Measurements from ENCODE around the gene NEMP1.

Gene NEMP1

GRCh38 chr12:57097554-57097835, 18.9 kb upstream of the NEMP1 start:
- H3K27ac Mint-ChIP-seq = peak overlapping the region; percentile 94
- peaks cover 66% of the 10 kb centered on the region for H3K4me1 Mint-ChIP-seq
- no peak for ATAC-seq
- no peaks in the 10 kb centered on the region for H3K9me3 Mint-ChIP-seq
- peaks cover 100% of the 10 kb centered on the region for H3K36me3 Mint-ChIP-seq
- DNase-seq (ENCODE audit: low spot score in 2 of 2) = no peak
- no peak overlapping the region for H3K4me3 Mint-ChIP-seq

DNA sequence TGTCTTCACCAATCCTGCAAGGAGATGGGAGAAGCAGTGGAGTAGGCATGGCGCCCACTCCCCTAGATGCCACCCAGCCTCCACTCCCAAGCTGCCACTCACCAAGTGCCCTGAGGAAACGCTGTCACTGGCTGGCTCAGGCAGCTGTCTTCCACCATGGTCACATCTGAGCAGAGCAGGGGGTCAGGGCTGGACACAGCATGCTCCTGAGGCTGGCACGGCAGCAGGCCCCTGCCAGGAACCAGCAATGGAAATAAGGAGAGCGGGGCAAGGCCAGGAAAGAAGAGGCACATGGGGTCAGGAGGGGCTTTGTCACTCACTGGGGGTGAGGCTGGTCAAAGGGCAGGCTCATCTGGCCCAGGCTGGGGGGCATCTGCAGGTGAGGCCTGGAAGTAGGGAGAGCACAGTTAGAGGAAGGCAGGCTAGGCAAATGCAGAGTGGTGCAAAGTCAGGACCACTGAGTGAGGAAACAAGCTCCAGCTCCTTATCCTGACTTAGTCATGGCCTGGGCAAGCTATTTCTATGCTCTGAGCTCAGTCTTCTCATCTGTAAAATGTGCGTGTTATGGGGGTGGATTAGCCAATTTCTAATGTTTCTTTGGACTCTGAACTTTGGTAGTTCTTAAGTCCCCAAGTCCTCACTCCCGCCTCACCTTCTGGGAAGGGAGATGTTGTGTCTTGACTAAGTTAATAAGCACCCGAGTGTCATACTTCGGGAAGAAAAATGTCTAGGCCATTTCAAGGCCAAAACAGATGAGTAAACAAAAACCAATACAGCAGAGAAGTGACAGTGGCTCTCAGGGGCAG, 18.4 kb upstream of the NEMP1 start:
- Mint-ChIP-seq H3K4me3 (no peak overlapping the region), H3K4me1 (peaks cover 66% of the 10 kb centered on the region), H3K36me3 (peaks cover 100% of the 10 kb centered on the region), H3K9me3 (no peaks in the 10 kb centered on the region), H3K27ac (peak overlapping the region; percentile 94)
- no peak for DNase-seq (ENCODE audit: low spot score in 2 of 2)
- no peak for ATAC-seq

- Mint-ChIP-seq H3K4me1 (peaks cover 71% of the 10 kb centered on the region), H3K27ac (peak overlapping the region; percentile 94), H3K36me3 (peaks cover 100% of the 10 kb centered on the region), H3K4me3 (no peak overlapping the region), H3K9me3 (no peaks in the 10 kb centered on the region)
- DNase-seq (ENCODE audit: low spot score in 2 of 2) (no peak), ATAC-seq (no peak)
Observed at GRCh38 chr12:57096099-57096572, 17.5 kb upstream of the NEMP1 start.

- peak overlapping the region; percentile 94 for H3K27ac Mint-ChIP-seq
- peaks cover 100% of the 10 kb centered on the region for H3K36me3 Mint-ChIP-seq
- ATAC-seq = no peak
- no peak for DNase-seq (ENCODE audit: low spot score in 2 of 2)
- H3K4me1 Mint-ChIP-seq = peaks cover 76% of the 10 kb centered on the region
- peak overlapping the region; percentile 71 for H3K4me3 Mint-ChIP-seq
- H3K9me3 Mint-ChIP-seq = no peaks in the 10 kb centered on the region
Observed at GRCh38 chr12:57095440-57095839, 16.8 kb upstream of the NEMP1 start.

DNA sequence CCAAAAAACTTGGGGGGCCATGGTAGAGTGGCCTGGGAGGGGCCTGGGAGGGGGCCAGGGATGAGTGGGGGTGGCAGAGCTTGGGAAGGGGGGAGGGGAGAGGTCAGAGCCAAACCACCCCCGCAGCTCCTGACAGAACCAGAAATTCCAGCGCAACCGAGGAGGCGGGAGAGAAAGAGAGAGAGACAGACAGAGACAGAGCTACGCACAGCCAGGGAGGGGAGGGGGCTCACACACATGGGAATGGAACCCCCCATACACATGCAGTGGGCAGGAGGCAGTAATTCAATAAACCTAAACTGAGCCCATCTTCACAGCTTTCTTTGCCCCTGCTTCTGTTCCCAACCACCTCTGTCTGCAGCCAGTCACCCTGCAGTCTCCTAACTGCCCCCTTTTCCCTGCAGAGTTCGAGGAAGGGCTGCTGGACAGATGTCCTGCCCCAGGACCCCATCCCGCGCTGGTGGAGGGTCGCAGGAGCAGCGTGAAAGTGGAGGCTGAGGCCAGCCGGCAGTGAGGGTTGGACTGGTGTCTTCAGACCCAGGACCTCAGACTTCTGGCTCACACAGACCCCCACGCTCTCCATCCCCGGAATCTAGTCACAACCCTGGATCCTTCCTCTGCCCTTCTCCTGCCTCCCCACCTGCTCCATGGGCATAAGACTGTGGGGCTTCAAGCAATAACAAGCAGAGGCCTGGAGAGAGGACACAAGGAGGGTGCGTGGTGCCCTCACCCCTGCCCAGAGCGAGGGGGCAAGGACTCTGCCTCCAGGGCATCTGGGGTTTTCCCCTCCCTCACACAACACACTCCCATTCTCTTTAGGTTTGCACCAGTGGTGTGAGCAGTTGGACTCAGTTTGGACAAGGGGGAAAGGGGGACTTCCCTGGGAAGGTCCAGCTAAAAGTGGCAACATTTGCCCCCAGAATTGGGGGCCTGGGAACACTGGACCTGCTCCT, 15.9 kb upstream of the NEMP1 start:
- Mint-ChIP-seq H3K4me3 (peak overlapping the region; percentile 71), H3K36me3 (peaks cover 100% of the 10 kb centered on the region), H3K9me3 (no peaks in the 10 kb centered on the region), H3K4me1 (peaks cover 77% of the 10 kb centered on the region), H3K27ac (peak overlapping the region; percentile 94)
- ATAC-seq (no peak), DNase-seq (ENCODE audit: low spot score in 2 of 2) (no peak)

DNA sequence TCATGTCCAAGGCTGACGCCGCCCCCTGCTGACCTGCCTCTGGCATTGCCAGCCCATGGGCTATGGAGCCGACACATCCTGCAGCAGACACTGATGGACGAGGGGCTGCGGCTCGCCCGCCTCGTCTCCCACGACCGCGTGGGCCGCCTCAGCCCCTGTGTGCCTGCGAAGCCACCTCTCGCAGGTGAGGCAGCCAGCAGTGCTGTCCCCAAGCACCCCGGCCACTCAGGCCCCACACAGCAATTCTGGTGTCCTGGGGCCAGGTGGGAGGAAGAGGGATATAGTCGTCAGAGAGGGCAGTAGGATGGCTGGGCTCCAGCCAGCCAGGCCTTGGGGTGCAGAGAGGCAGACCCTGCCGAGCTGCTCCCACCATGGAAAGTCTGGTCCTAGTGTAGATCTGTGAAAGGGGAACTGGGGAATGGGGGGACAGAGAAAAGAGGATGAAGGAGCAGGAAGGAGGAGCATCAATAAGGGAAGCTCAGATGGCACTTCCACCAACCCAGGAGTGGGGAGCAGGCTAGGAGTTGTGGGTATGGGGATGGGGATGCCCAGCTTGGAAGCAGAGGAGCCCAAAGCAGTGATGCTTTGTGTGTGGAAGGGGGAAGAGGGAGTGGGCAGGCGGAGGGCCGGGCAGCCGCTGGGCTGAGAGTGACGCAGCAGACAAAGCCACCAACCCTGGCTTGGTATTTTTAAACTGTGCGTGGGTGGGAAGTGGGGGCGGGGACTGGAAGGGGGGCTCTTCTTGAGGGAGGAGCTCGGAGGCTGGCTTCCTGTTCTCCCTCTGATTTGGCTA, 15.0 kb upstream of the NEMP1 start:
- H3K27ac Mint-ChIP-seq = peak overlapping the region; percentile 94
- ATAC-seq (peak; percentile 61), DNase-seq (ENCODE audit: low spot score in 2 of 2) (peak in 1 of 2 donors; percentile 78)
- peak overlapping the region; percentile 71 for H3K4me3 Mint-ChIP-seq
- peaks cover 95% of the 10 kb centered on the region for H3K36me3 Mint-ChIP-seq
- H3K9me3 Mint-ChIP-seq = no peaks in the 10 kb centered on the region
- peaks cover 74% of the 10 kb centered on the region for H3K4me1 Mint-ChIP-seq

GRCh38 chr12:57092876-57093414, 14.4 kb upstream of the NEMP1 start:
- H3K36me3 Mint-ChIP-seq = peaks cover 95% of the 10 kb centered on the region
- no peak for ATAC-seq
- H3K9me3 Mint-ChIP-seq = no peaks in the 10 kb centered on the region
- H3K4me3 Mint-ChIP-seq = peak overlapping the region; percentile 71
- DNase-seq (ENCODE audit: low spot score in 2 of 2) = no peak
- peak overlapping the region; percentile 94 for H3K27ac Mint-ChIP-seq
- H3K4me1 Mint-ChIP-seq = peaks cover 80% of the 10 kb centered on the region

DNA sequence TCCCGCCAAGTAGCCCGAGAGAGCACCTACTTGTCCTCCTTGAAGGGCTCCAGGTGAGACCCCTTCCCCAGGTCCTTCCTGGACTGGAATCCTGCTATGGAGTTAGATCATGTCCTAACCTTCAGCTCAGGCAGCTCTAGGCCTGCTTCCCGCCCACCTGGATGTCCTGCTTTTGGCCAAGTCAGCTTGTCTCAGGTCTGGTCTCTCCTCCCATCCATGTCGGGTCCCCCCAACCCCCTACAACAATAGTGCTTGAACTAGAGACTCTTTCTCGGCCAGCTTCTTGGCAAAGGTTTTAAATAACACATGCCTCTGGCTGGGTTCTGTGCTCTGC, 13.9 kb upstream of the NEMP1 start:
- ATAC-seq (no peak), DNase-seq (ENCODE audit: low spot score in 2 of 2) (no peak)
- Mint-ChIP-seq H3K9me3 (no peaks in the 10 kb centered on the region), H3K27ac (peak overlapping the region; percentile 94), H3K4me1 (peaks cover 82% of the 10 kb centered on the region), H3K4me3 (peak overlapping the region; percentile 71), H3K36me3 (peaks cover 95% of the 10 kb centered on the region)

- no peaks in the 10 kb centered on the region for H3K9me3 Mint-ChIP-seq
- H3K4me1 Mint-ChIP-seq = peaks cover 81% of the 10 kb centered on the region
- ATAC-seq (no peak), DNase-seq (ENCODE audit: low spot score in 2 of 2) (no peak)
- H3K4me3 Mint-ChIP-seq = peak overlapping the region; percentile 71
- peak overlapping the region; percentile 94 for H3K27ac Mint-ChIP-seq
- peaks cover 95% of the 10 kb centered on the region for H3K36me3 Mint-ChIP-seq
Observed at GRCh38 chr12:57091638-57092528, 13.3 kb upstream of the NEMP1 start.

DNA sequence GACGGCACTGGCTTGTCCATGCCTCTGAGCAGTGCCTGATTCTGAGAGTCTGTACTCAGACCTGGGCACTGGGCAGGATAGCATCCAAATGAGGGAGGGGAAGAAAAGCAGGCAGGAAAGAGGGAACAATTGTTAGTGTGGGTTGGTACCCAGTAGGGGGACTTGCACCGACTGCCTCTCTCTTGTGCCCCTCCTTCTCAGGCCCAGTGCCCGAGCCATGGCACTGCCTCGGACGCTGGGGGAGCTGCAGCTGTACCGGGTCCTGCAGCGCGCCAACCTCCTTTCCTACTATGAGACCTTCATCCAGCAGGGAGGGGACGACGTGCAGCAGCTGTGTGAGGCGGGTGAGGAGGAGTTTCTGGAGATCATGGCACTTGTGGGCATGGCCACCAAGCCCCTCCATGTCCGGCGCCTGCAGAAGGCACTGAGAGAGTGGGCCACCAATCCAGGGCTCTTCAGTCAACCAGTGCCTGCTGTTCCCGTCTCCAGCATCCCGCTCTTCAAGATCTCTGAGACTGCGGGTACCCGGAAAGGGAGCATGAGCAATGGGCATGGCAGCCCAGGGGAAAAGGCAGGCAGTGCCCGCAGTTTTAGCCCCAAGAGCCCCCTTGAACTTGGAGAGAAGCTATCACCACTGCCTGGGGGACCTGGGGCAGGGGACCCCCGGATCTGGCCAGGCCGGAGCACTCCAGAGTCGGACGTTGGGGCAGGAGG, 12.5 kb upstream of the NEMP1 start:
- peak overlapping the region; percentile 93 for H3K27ac Mint-ChIP-seq
- peak overlapping the region; percentile 98 for H3K4me3 Mint-ChIP-seq
- H3K9me3 Mint-ChIP-seq = no peaks in the 10 kb centered on the region
- DNase-seq (ENCODE audit: low spot score in 2 of 2) (no peak), ATAC-seq (no peak)
- peaks cover 95% of the 10 kb centered on the region for H3K36me3 Mint-ChIP-seq
- peaks cover 81% of the 10 kb centered on the region for H3K4me1 Mint-ChIP-seq

DNA sequence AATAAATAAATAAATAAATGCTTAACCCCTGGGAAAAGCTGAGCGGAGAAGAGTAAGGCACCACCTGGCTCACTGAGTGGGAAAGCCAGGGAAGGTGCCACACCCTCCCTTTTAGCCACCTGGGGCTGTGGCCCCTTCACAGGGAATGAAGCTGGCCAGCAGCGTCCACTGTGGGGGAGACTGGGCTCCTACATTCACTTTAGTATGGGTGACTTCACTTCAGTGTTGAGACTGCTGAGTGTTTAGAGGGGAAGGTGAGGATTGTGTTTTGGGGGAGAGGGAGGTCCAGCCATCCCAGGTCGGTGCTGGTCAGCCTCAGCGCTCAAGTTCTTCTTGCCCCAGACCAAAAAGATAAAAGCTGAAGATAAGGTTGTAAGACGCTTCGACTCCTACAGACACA, 11.9 kb upstream of the NEMP1 start:
- ATAC-seq = no peak
- DNase-seq (ENCODE audit: low spot score in 2 of 2) = no peak
- no peaks in the 10 kb centered on the region for H3K9me3 Mint-ChIP-seq
- peak overlapping the region; percentile 93 for H3K27ac Mint-ChIP-seq
- peaks cover 83% of the 10 kb centered on the region for H3K4me1 Mint-ChIP-seq
- peaks cover 90% of the 10 kb centered on the region for H3K36me3 Mint-ChIP-seq
- peak overlapping the region; percentile 98 for H3K4me3 Mint-ChIP-seq

GRCh38 chr12:57089271-57090245, 11.0 kb upstream of the NEMP1 start:
- ATAC-seq (no peak), DNase-seq (ENCODE audit: low spot score in 2 of 2) (peak in 1 of 2 donors; percentile 80)
- Mint-ChIP-seq H3K27ac (peak overlapping the region; percentile 93), H3K9me3 (no peaks in the 10 kb centered on the region), H3K4me1 (peaks cover 83% of the 10 kb centered on the region), H3K36me3 (peaks cover 81% of the 10 kb centered on the region), H3K4me3 (peak overlapping the region; percentile 98)
